Omental fat pad (tissue), 4 donors: Measurements from ENCODE around the gene FOXK1. TPM values are rescaled to one million over a fixed set of nuclear protein-coding genes. Genes with fewer than 3 reads are reported as not detected.

Source experiments
- ATAC-seq: fragments of 150-250 bp; one replicate; pipeline ENCODE4 v1.9.1; 2016; ENCODE audit warnings: mild to moderate bottlenecking, moderate library complexity; ENCODE audit not compliant: low FRiP score
- DNase-seq: peaks from one replicate; pipeline ENCODE4 v3.0.0-alpha.2; 2019; ENCODE audit warnings: low spot score
- total RNA-seq, 4 donors: library from RNA; depleted of rRNA; stranded (reverse); fragments of >200 nt; gene quantifications; one replicate each; pipeline ENCODE4 v1.1.0, GENCODE V29; 2016
- TF ChIP-seq, protein P1 (sequence below), 3 donors: fragments of 450-650 bp; IDR thresholded peaks; one replicate each; pipeline ENCODE4 v1.5.1; 2016 to 2017; ENCODE audit warnings: antibody characterized with exemption in 3 of 3, mild to moderate bottlenecking in 3 of 3, moderate library complexity in 2 of 3

FOXK1 gene
- total RNA-seq, 4 donors from 2014 or later = 10.8 to 35.0 (median 20.4) TPM

DNA sequence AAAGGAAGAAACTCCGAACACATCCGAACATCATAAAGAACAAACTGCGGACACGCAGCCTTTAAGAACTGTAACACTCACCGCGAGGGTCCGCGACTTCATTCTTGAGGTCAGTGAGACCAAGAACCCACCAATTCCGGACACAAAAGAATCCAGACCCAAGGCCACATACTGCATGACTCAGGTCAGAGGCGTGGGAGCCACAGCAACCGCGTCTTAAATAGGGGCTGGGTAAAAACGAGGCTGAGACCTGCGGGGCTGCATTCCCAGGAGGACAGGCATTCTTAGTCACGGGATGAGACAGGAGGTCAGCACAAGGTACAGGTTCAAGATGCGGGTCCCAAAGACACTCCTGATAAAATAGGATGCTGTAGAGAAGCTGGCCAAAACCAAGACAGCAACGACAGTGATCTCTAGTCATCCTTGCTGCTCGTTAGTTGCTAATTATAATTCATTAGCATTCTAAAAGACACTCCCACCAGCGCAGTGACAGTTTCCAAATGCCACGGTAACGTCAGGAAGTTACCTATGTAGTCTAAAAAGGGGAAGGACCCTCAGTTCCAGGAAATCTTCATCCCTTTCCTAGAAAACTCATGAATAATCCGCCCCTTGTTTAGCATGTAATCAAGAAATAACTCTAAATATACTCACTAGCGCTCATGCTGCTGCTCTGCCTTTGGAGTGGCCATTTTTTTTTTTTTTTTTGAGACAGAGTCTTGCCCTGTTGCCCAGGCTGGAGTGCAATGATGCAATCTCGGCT lies 112.7 kb downstream of the FOXK1 start:
- no peak for ATAC-seq
- TF ChIP-seq, protein P1, sequence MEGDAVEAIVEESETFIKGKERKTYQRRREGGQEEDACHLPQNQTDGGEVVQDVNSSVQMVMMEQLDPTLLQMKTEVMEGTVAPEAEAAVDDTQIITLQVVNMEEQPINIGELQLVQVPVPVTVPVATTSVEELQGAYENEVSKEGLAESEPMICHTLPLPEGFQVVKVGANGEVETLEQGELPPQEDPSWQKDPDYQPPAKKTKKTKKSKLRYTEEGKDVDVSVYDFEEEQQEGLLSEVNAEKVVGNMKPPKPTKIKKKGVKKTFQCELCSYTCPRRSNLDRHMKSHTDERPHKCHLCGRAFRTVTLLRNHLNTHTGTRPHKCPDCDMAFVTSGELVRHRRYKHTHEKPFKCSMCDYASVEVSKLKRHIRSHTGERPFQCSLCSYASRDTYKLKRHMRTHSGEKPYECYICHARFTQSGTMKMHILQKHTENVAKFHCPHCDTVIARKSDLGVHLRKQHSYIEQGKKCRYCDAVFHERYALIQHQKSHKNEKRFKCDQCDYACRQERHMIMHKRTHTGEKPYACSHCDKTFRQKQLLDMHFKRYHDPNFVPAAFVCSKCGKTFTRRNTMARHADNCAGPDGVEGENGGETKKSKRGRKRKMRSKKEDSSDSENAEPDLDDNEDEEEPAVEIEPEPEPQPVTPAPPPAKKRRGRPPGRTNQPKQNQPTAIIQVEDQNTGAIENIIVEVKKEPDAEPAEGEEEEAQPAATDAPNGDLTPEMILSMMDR (IDR thresholded peaks at IDR 0.05) = no peak
- no peak for DNase-seq

GRCh38 chr7:4796453-4796852 lies 114.4 kb downstream of the FOXK1 start:
- ATAC-seq = no peak
- TF ChIP-seq, protein P1 (IDR thresholded peaks at IDR 0.05) = no peak
- DNase-seq = no peak

GRCh38 chr7:4797858-4798705 lies 116.0 kb downstream of the FOXK1 start:
- TF ChIP-seq, protein P1 (IDR thresholded peaks at IDR 0.05) = peak in 1 of 3 donors; percentile 37
- ATAC-seq = no peak
- DNase-seq = no peak

DNA sequence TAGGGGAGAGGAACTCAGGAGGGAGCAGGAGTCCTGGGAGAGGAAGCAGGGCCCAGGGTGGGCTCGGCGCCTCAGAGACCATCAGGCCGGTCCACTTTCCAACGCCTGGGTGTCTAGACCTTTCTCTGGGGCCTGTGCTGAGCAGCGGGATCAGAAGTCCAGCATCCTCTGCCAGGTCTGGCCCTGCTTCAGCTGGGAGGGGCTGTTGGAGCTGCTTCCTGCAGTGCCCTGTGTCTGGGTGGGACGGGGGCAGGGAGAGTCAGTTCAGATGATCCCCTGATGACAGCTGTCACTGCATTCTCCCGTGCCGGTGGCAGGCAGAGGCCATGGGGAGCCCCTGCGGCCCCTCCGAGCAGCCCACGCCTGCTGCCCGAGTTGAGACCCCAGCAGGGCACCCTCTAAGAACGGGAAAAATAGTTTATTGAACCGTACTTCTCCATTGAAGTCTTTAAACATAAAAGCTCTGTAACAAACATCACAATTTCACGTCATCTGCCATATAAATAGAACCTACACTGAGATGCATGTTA lies 116.7 kb downstream of the FOXK1 start:
- TF ChIP-seq, protein P1 (IDR thresholded peaks at IDR 0.05) = no peak
- ATAC-seq = no peak
- DNase-seq = no peak

- TF ChIP-seq, protein P1 (IDR thresholded peaks at IDR 0.05) = no peak
- no peak for DNase-seq
- no peak for ATAC-seq
These were observed 117.6 kb downstream of the FOXK1 start for GRCh38 chr7:4799508-4800268.

- DNase-seq (no peak), ATAC-seq (no peak)
- TF ChIP-seq, protein P1 (IDR thresholded peaks at IDR 0.05) = no peak
These were observed 118.4 kb downstream of the FOXK1 start for GRCh38 chr7:4800487-4800886.
